Measurements from ENCODE around the gene FMN2. TPM values are rescaled to one million over a fixed set of nuclear protein-coding genes. Genes with fewer than 3 reads are reported as not detected.

Gene FMN2
- total RNA-seq, 4 donors from 2014 or later, result 0.54 to 5.1 (median 1.2) TPM

GRCh38 chr1:240503558-240503957, 411.9 kb downstream of the FMN2 start:
- Histone ChIP-seq H3K4me3 (no peak overlapping the region), H3K27me3 (no peaks in the 10 kb centered on the region), H3K27ac (no peak overlapping the region), H3K36me3 (no peaks in the 10 kb centered on the region), H3K9me3 (no peaks in the 10 kb centered on the region), H3K4me1 (no peaks in the 10 kb centered on the region)
- TF ChIP-seq POLR2A (IDR thresholded peaks at IDR 0.05), result no peak
- TF ChIP-seq, protein P1, sequence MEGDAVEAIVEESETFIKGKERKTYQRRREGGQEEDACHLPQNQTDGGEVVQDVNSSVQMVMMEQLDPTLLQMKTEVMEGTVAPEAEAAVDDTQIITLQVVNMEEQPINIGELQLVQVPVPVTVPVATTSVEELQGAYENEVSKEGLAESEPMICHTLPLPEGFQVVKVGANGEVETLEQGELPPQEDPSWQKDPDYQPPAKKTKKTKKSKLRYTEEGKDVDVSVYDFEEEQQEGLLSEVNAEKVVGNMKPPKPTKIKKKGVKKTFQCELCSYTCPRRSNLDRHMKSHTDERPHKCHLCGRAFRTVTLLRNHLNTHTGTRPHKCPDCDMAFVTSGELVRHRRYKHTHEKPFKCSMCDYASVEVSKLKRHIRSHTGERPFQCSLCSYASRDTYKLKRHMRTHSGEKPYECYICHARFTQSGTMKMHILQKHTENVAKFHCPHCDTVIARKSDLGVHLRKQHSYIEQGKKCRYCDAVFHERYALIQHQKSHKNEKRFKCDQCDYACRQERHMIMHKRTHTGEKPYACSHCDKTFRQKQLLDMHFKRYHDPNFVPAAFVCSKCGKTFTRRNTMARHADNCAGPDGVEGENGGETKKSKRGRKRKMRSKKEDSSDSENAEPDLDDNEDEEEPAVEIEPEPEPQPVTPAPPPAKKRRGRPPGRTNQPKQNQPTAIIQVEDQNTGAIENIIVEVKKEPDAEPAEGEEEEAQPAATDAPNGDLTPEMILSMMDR (IDR thresholded peaks at IDR 0.05), result no peak
- DNase-seq, result no peak

- Histone ChIP-seq H3K4me3 (no peak overlapping the region), H3K27ac (no peak overlapping the region), H3K4me1 (no peaks in the 10 kb centered on the region), H3K27me3 (no peaks in the 10 kb centered on the region), H3K9me3 (no peaks in the 10 kb centered on the region), H3K36me3 (no peaks in the 10 kb centered on the region)
- TF ChIP-seq, protein P1 (IDR thresholded peaks at IDR 0.05), result no peak
- DNase-seq, result no peak
Measured at GRCh38 chr1:240506176-240506575, 414.5 kb downstream of the FMN2 start.

DNA sequence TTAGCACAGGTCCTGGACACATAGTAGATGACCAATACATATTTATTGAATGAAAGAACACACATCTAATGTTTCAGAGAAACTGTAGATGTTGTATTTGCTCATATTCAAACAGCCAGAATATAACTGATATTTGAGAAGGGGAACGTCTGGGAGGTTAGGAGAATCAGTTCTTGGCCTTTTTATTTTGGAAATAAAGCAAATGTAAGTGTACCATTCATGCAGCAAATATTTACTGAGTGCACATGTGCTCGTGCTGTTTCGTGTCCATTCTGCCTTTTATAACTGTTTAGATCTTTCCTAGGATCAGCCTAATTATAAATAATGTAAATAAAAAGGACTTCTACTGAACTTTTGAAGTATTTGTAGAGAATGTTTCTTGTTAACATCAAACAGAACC, 416.5 kb downstream of the FMN2 start:
- Histone ChIP-seq H3K9me3 (no peaks in the 10 kb centered on the region), H3K36me3 (no peaks in the 10 kb centered on the region), H3K27me3 (no peaks in the 10 kb centered on the region), H3K27ac (no peak overlapping the region), H3K4me3 (no peak overlapping the region), H3K4me1 (no peaks in the 10 kb centered on the region)
- no peak for DNase-seq
- TF ChIP-seq POLR2A (IDR thresholded peaks at IDR 0.05), result no peak
- TF ChIP-seq, protein P1 (IDR thresholded peaks at IDR 0.05), result no peak

DNA sequence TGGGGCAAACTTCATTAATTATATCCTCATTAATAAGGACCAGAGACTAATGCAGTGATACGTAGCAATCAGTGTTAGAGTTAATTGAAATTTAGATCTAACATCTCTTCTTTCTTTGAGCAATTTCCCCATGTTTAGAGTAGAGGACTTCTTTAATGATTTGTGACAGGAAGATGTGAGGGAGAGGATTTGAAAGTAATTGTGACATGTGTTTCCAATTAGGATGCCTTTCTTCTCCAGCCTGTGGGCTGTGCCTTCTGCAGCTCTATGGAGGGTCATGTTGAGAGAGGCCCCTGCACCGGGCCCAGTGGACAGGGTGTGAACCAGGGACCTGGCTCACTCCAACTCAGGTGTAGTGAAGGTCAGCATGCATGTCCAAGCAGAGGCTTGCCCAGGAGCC, 417.3 kb downstream of the FMN2 start:
- DNase-seq, result no peak
- Histone ChIP-seq H3K4me3 (no peak overlapping the region), H3K36me3 (no peaks in the 10 kb centered on the region), H3K27me3 (no peaks in the 10 kb centered on the region), H3K27ac (no peak overlapping the region), H3K4me1 (no peaks in the 10 kb centered on the region), H3K9me3 (no peaks in the 10 kb centered on the region)
- TF ChIP-seq, protein P1 (IDR thresholded peaks at IDR 0.05), result no peak
- TF ChIP-seq POLR2A (IDR thresholded peaks at IDR 0.05), result no peak

DNA sequence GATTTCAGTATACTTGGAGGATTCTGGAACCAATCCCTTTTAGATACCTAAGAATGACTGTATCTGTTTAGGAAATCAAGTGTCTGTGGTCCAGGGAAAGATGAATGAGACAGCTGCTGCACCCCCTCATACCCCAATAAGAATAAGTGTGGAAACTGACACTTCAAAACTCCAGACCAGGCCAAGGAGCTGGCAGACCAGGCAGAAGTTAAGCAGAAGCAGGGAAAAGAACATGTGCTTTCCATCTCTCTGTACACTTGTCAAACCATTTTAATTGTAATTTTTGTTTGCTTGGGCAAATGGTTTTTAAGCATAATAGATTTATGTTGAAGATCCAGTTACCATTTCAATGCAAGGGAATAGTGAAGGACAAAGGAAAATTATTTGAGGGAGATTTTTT, 420.1 kb downstream of the FMN2 start:
- Histone ChIP-seq H3K4me3 (no peak overlapping the region), H3K27ac (no peak overlapping the region), H3K36me3 (no peaks in the 10 kb centered on the region), H3K27me3 (no peaks in the 10 kb centered on the region), H3K4me1 (no peaks in the 10 kb centered on the region), H3K9me3 (no peaks in the 10 kb centered on the region)
- TF ChIP-seq, protein P1 (IDR thresholded peaks at IDR 0.05), result no peak
- TF ChIP-seq POLR2A (IDR thresholded peaks at IDR 0.05), result no peak
- DNase-seq, result no peak

DNA sequence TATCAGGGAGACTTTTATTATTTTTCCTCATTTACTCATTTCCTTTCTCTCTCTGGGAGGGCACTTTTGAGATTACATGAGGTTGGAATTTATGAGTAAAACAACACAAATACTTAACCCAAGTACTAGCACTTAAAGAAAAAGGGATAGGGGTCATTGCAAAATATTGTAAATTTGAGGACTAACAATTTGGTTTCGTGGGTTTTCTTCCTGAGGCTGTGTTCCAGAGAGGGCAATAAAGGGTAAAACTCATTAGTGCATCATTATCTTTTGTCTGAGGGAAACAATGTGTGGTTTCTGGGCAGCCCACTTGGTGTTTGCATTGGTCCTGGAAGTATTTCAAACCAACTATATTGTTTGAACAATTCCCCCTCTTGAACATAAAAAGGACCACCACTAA, 423.8 kb downstream of the FMN2 start:
- no peak for DNase-seq
- Histone ChIP-seq H3K4me3 (no peak overlapping the region), H3K36me3 (no peaks in the 10 kb centered on the region), H3K9me3 (no peaks in the 10 kb centered on the region), H3K4me1 (no peaks in the 10 kb centered on the region), H3K27ac (no peak overlapping the region), H3K27me3 (no peaks in the 10 kb centered on the region)
- TF ChIP-seq POLR2A (IDR thresholded peaks at IDR 0.05), result no peak
- TF ChIP-seq, protein P1 (IDR thresholded peaks at IDR 0.05), result no peak

All from Peyer's patch (tissue), 4 donors.